OCI-LY1 (cell line): Measurements from ENCODE around the gene LPIN1.

Experiments used
- EZH2 ChIP-seq: fragments of 200-600 bp; sonication (generic), shearing (Covaris generic); IDR thresholded peaks from 2 replicates; pipeline ENCODE4 v1.8.0; 2017; ENCODE audit warnings: borderline replicate concordance, mixed run types, mild to moderate bottlenecking, antibody characterized with exemption, low read length, moderate library complexity, mixed read lengths
- TF ChIP-seq, protein P1 (sequence below): fragments of 200-600 bp; sonication (generic), shearing (Covaris generic); IDR thresholded peaks from 2 replicates; pipeline ENCODE4 v1.5.1; 2017; ENCODE audit warnings: mild to moderate bottlenecking, antibody characterized with exemption, low read length, moderate library complexity, mixed read lengths

DNA sequence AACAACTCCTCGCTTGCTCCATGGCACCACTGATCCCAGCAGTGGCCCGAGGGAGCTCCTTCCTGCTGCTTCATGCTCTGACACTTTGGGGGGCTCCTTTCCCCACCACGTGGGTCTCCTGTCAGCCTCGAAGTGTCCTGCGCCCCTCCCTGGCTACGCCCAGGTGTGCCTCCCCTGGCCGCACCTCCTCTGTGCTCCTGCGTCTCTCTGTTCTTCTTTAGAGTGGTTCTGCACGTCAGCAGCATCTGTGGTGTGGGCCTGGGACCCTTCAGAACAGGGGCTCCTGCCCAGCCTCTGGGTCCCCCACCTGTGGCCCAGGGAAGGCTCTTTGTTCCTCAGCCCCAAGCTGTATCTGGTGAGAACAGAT, 49.7 kb upstream of the LPIN1 start:
- TF ChIP-seq, protein P1, sequence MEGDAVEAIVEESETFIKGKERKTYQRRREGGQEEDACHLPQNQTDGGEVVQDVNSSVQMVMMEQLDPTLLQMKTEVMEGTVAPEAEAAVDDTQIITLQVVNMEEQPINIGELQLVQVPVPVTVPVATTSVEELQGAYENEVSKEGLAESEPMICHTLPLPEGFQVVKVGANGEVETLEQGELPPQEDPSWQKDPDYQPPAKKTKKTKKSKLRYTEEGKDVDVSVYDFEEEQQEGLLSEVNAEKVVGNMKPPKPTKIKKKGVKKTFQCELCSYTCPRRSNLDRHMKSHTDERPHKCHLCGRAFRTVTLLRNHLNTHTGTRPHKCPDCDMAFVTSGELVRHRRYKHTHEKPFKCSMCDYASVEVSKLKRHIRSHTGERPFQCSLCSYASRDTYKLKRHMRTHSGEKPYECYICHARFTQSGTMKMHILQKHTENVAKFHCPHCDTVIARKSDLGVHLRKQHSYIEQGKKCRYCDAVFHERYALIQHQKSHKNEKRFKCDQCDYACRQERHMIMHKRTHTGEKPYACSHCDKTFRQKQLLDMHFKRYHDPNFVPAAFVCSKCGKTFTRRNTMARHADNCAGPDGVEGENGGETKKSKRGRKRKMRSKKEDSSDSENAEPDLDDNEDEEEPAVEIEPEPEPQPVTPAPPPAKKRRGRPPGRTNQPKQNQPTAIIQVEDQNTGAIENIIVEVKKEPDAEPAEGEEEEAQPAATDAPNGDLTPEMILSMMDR = no peak
- no peak for TF ChIP-seq EZH2
